Parathyroid adenoma (tissue), 2 donors: Measurements from ENCODE around the gene CADM4.
"Not testable (repeated sequence)": the region's sequence is repeated elsewhere in the genome, so short reads cannot be mapped to it uniquely, and the experiment has no call there.

Experiments
- H2AFZ ChIP-seq: fragments of 300-600 bp; sonication (generic); one replicate; pipeline ENCODE4 v1.7.0; 2017; ENCODE audit warnings: antibody characterized with exemption, mild to moderate bottlenecking
- H3K27ac ChIP-seq: fragments of 300-600 bp; sonication (generic); one replicate; pipeline ENCODE4 v1.7.0; 2017
- H3K27me3 ChIP-seq: fragments of 300-600 bp; sonication (generic); one replicate; pipeline ENCODE4 v1.7.0; 2017; ENCODE audit warnings: low read length; ENCODE audit not compliant: control insufficient read depth, insufficient read depth
- H3K36me3 ChIP-seq: fragments of 300-600 bp; sonication (generic); one replicate; pipeline ENCODE4 v1.7.0; 2017; ENCODE audit warnings: low read length; ENCODE audit not compliant: control insufficient read depth, insufficient read depth
- H3K4me1 ChIP-seq: fragments of 300-600 bp; sonication (generic); one replicate; pipeline ENCODE4 v1.7.0; 2017; ENCODE audit warnings: control low read depth
- H3K4me2 ChIP-seq: fragments of 300-600 bp; sonication (generic); one replicate; pipeline ENCODE4 v1.7.0; 2017; ENCODE audit warnings: low read length
- H3K4me3 ChIP-seq: fragments of 300-600 bp; sonication (generic); one replicate; pipeline ENCODE4 v1.7.0; 2017; ENCODE audit warnings: low read depth, low read length
- H3K79me2 ChIP-seq: fragments of 300-600 bp; sonication (generic); one replicate; pipeline ENCODE4 v1.7.0; 2017; ENCODE audit warnings: control low read depth
- H3K9ac ChIP-seq: fragments of 300-600 bp; sonication (generic); one replicate; pipeline ENCODE4 v1.7.0; 2017; ENCODE audit warnings: mild to moderate bottlenecking
- H3K9me3 ChIP-seq: fragments of 300-600 bp; sonication (generic); one replicate; pipeline ENCODE4 v1.7.0; 2017; ENCODE audit warnings: low read length; ENCODE audit not compliant: control insufficient read depth
- CTCF ChIP-seq: fragments of 300-600 bp; sonication (generic); IDR thresholded peaks from one replicate; pipeline ENCODE4 v1.7.0; 2017; ENCODE audit warnings: antibody characterized with exemption, mild to moderate bottlenecking
- donor health status: primary hyperparathyroidism.

Gene CADM4

GRCh38 chr19:43609872-43610271 is 29.8 kb downstream of the CADM4 start:
- no peak overlapping the region for H3K4me2 ChIP-seq
- H3K4me3 ChIP-seq = no peak overlapping the region
- no peaks in the 10 kb centered on the region for H3K36me3 ChIP-seq
- H3K27ac ChIP-seq = no peak overlapping the region
- H3K9me3 ChIP-seq = no peaks in the 10 kb centered on the region
- H3K4me1 ChIP-seq = no peaks in the 10 kb centered on the region
- H2AFZ ChIP-seq = no peak overlapping the region
- no peaks in the 10 kb centered on the region for H3K27me3 ChIP-seq
- no peaks in the 10 kb centered on the region for H3K79me2 ChIP-seq
- no peak overlapping the region for H3K9ac ChIP-seq
- TF ChIP-seq CTCF = no peak

- Histone ChIP-seq H3K27ac (no peak overlapping the region), H3K36me3 (no peaks in the 10 kb centered on the region), H3K4me2 (no peak overlapping the region)
Measured at GRCh38 chr19:43607238-43608205, 32.1 kb downstream of the CADM4 start.

GRCh38 chr19:43606569-43607229 is 33.0 kb downstream of the CADM4 start:
- Histone ChIP-seq H3K36me3 (no peaks in the 10 kb centered on the region), H3K27me3 (no peaks in the 10 kb centered on the region), H3K4me2 (no peak overlapping the region), H3K4me1 (no peaks in the 10 kb centered on the region), H2AFZ (no peak overlapping the region), H3K27ac (no peak overlapping the region), H3K4me3 (no peak overlapping the region), H3K9me3 (no peaks in the 10 kb centered on the region), H3K79me2 (no peaks in the 10 kb centered on the region), H3K9ac (no peak overlapping the region)
- no peak for TF ChIP-seq CTCF

More at GRCh38 chr19:43607238-43608205, 32.1 kb downstream of the CADM4 start:
- no peaks in the 10 kb centered on the region for H3K4me1 ChIP-seq
- H3K9ac ChIP-seq = no peak overlapping the region
- H3K27me3 ChIP-seq = no peaks in the 10 kb centered on the region
- no peak for TF ChIP-seq CTCF
- H3K79me2 ChIP-seq = no peaks in the 10 kb centered on the region
- no peaks in the 10 kb centered on the region for H3K9me3 ChIP-seq
- H2AFZ ChIP-seq = no peak overlapping the region
- H3K4me3 ChIP-seq = no peak overlapping the region

DNA sequence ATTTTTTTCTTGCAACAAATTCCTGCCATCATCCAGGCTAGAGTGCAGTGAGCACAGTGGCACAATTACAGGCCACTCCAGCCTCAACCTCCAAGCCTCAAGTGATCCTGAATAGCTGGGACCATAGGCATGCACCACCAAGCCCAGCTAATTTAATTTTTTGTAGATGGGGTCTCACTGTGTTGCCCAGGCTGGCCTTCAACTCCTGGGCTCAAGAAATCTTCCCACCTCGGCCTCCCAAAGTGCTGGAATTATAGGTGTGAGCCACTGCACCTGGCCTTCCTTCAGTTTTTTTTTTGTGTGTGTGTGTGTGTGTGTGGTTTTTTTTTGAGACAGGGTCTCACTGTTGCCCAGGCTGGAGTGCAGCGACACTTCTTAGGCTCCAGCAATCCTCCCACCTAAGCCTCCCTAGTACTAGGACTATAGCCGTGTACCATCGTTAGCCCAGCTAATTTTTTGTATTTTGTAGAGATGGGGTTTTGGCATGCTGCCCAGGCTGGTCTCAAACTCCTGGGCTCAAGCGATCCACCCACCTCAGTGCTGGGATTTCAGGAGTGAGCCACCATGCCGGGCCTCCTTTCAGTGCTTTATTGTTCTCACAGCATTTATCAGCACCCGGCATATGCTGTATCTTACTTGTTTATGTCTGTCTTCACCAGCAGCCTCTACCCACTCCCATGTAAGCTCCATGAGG is 33.6 kb downstream of the CADM4 start:
- no peak overlapping the region for H2AFZ ChIP-seq
- no peaks in the 10 kb centered on the region for H3K79me2 ChIP-seq
- no peak overlapping the region for H3K27ac ChIP-seq

DNA sequence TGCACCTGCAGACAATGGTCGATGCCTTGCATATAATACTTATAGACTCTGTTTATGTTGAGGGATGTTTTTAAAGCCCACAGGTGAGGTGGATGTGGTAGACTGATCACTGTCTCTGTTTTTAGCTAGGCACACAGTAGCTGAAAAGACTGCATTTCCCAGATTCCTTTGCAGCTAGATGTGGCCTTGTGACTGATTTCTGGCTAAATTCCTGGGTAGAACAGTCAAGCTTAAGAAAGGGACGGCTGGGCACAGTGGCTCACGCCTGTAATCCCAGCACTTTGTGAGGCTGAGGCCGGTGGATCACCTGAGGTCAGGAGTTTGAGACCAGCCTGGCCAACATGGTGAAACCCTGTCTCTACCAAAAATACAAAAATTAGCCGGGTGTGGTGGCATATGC is 39.3 kb downstream of the CADM4 start:
- not testable (repeated sequence) for H3K9me3 ChIP-seq, H3K27ac ChIP-seq, H3K4me2 ChIP-seq, H3K4me3 ChIP-seq, H3K27me3 ChIP-seq, H3K36me3 ChIP-seq, H3K9ac ChIP-seq, H3K4me1 ChIP-seq, H3K79me2 ChIP-seq, H2AFZ ChIP-seq

More for the DNA sequence above, 33.6 kb downstream of the CADM4 start:
- Histone ChIP-seq H3K4me1 (no peaks in the 10 kb centered on the region), H3K4me2 (no peak overlapping the region), H3K36me3 (no peaks in the 10 kb centered on the region), H3K27me3 (no peaks in the 10 kb centered on the region), H3K4me3 (no peak overlapping the region), H3K9ac (no peak overlapping the region), H3K9me3 (no peaks in the 10 kb centered on the region)
- no peak for TF ChIP-seq CTCF
